HG03571 (cell line): ENCODE data around the gene TNS3.

Experiments used
- ATAC-seq: cut with Tn5 transposase; IDR thresholded peaks from one replicate; pipeline ENCODE4 v1.9.1; 2021; ENCODE audit not compliant: unreplicated experiment

TNS3 gene

DNA sequence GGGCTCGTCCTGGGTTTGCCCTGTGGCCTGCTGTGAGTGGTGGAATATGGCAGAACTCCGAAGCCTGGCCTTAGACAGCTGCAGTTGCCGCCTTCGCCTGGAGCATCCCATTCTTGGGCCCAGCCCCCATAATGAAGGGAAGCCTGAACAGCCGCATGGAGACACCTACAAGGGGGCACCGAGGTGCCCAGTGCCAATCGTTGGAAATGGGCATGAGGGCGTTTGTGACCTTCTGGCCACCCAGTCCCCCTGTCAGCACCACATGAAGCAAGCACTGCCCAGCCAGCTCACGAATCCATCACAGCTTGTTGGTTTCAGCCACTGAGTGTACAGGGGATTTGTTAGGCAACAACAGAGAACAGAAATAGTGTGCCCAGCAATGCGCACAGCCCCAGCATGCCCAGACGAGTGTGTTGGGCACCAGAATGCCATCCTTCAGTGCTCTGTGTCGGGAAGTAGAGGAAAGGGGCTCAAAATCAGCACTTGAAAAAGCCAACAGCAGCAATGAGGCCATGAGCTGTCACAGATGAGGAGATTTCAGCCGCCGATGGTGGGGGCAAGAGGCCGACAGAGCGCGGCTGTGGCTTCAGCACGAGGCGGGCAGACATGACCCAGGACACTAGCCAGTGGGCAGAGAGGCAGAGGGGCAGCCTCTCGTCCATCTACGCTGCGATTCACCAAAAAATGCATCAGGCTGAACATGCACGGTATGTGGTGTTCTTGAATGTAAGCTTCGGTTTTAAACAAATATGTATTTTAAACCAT lies 91.2 kb downstream of the TNS3 start:
- ATAC-seq = no peak

DNA sequence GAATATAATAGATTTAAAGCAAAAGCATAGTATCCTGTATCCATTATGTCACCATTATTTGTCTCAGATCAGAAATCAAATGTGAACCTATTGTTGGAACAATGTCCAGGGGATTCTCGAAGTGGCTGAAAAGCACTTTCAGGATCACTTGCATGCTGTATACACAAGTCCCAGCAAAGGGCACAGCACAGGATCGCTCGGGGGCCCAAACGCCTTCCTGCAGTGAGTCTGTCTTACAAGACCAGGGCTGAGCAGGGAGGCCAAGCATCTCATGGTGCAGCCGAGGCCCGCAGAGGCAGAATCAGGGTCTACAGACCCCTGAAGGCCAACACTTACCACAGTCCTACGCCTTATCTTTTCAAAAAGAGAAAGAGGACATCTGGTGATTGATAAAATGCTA lies 92.3 kb downstream of the TNS3 start:
- no peak for ATAC-seq

GRCh38 chr7:47488969-47489342 lies 93.0 kb downstream of the TNS3 start:
- ATAC-seq = no peak

DNA sequence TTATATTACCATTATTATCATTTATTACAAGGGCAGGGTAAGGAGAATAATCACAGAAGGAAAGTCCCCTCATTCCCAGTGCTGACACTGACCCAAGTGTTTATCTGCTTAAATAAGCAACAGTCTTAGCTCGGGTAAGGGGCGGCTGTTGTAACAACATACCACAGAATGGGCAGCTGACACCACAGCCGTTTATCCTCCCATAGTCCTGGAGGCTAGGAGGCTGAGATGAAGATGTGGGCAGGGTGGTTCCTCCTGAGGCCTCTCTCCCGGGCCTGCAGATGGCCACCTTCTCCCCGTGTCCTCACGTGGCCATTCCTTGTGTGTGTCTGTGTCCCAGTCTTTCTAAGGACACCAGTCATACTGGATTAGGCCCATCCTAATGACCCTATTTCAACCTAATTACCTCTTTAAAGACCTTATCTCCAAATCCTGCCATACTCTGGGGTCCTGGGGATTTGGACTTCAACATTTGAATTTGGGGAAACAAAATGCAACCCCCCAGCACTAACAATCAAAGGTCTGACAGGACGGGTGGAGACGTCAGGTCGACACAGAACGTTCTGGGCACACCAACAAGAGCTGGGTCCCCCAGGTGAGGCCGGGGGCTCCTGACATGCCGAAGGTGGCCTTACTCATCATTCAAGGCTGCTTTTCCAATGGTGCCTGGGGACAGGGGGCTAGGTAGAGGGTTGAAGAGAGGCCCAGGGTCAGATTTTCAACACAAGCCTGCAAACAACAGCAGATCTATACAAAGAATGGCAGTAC lies 93.5 kb downstream of the TNS3 start:
- no peak for ATAC-seq

DNA sequence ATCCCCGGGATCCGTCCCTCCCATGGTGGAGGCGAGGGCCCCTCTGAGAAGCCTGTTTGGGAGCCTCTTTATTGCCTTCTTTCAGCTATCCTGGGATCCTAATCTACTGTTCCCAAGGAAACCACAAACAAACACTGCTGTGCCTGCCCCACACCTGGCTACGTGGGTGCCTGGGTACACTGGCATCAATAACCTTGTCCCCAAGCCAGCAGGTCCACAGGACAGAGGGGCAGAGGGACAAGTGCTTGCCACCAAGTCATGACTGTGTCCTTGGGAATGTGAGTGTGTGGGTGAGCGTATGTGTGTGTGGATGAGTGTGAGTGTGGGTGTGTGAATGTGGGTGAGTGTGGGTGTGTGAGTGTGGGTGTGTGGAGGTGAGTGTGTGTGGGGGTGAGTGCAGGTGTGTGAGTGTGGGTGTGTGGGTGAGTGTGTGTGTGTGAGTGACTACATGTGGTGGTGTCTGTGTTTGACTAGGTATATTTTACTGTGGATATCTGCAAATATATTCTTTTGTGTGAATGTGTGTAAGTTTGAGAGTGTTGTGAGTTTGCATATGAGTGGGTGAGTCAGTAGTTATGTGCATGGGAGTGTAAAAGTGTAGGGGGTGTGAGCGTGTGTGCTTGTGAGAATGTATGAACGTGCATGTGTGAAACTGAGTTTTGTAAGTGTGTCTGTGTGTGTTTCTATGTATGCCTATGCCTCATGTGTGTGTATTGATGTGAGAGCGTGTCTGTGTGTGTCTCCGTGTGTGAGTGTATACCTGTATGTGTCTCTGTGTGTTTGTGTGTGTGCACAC lies 96.1 kb downstream of the TNS3 start:
- no peak for ATAC-seq

GRCh38 chr7:47484923-47485639 lies 96.8 kb downstream of the TNS3 start:
- no peak for ATAC-seq

GRCh38 chr7:47484457-47484856 lies 97.5 kb downstream of the TNS3 start:
- no peak for ATAC-seq

- no peak for ATAC-seq
Observed at GRCh38 chr7:47483604-47484273, 98.2 kb downstream of the TNS3 start.

- ATAC-seq = no peak
Observed at GRCh38 chr7:47482013-47482875, 99.7 kb downstream of the TNS3 start.

DNA sequence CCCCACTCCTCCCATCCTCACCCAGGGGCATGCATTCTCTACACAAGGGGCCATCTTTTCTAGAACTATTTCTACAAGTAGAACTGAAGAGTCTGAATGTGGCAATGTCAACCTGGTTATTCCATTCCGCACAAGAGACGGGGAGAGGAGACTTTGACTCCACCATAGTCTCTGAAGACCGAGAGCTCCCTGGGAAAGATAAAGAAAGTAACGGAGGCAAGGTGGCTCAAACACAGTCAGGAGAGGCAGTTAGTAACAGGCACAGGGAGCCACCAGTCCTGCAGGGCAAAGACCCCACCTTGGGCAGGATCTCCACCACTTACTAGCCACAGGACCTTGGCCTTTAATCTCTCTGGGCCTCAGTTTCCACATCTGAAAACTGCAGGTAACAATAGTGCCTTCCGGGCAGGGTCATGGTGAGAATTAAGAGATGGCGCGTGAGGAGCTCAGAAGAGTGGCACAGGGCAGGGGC lies 100.3 kb downstream of the TNS3 start:
- ATAC-seq = no peak

- ATAC-seq = peak; percentile 58
Observed at GRCh38 chr7:47480576-47481538, 101.1 kb downstream of the TNS3 start.

DNA sequence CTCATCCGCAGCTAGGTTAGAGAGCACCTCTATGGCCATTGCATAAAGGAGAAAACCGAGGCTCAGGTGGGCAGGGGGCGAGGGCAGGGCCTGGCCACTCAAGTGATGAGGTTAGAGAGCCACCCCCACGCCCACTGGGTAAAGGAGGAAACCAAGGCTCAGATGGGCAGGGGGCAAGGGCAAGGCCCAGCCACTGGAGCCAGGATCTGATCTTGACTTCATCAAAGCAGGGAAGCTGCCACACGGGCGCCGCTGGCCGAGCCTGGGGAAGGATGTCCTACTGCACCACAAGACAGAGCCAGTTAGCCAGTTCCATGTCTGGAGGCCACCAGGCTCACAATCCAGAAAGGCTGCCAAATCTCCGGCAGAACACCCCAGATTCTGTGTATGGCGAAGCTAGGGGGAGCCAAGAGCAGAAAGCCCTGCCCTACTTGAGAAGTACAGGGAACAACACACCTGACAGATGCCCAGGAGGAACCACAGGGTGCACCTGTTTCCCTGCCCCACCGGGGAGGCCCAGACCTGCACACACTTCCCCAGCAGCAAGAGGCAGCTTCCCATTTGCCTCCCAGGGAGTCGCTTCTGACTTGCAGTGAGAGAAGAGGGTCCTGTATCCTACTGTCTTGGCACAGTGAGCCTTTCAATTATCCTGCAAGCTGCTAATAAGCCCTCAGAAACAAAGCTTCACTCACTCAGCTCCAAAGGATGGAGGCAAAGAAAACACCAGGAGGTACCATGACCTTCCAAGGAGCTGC lies 101.9 kb downstream of the TNS3 start:
- no peak for ATAC-seq

- no peak for ATAC-seq
Observed at GRCh38 chr7:47478926-47479711, 102.8 kb downstream of the TNS3 start.

GRCh38 chr7:47478017-47478344 lies 103.9 kb downstream of the TNS3 start:
- no peak for ATAC-seq

- no peak for ATAC-seq
Observed at GRCh38 chr7:47477191-47478016, 104.5 kb downstream of the TNS3 start.

GRCh38 chr7:47475880-47476227 lies 106.1 kb downstream of the TNS3 start:
- ATAC-seq = no peak
